IMR-90 (cell line): ENCODE data around the gene INCENP. TPM values are rescaled to one million over a fixed set of nuclear protein-coding genes. Genes with fewer than 3 reads are reported as not detected.

Experiments used
- ATAC-seq: fragments of 200-7000 bp; cut with Tn5 transposase; 2 replicates; pipeline ENCODE4 v1.9.1; 2020; ENCODE audit warnings: low read depth, mild to moderate bottlenecking, moderate library complexity
- BruUV-seq: library from RNA; stranded (reverse); fragments of 400-500 nt; replicated peaks from 2 replicates; lab custom pipeline; 2021; lab: Mats Ljungman, UMichigan
- CTCF ChIA-PET: fragments of 300-600 bp; formaldehyde crosslinking; extraction: SDS; loops from one replicate; lab custom pipeline; 2021; ENCODE audit warnings: antibody characterized with exemption; lab: Yijun Ruan, JAX
- POLR2A ChIA-PET: fragments of 300-600 bp; sonication (Branson Sonifier 250); formaldehyde crosslinking; loops from one replicate; lab custom pipeline; 2022; ENCODE audit warnings: antibody characterized with exemption; ENCODE audit not compliant: unreplicated experiment; lab: Charles Lee
- DNase-seq: peaks from one replicate; pipeline ENCODE4 v3.0.0; 2013
- H2AFZ ChIP-seq: replicated peaks from 2 replicates; pipeline ENCODE3; 2013; ENCODE audit warnings: low read length, mild to moderate bottlenecking; ENCODE audit not compliant: poor library complexity
- H2AK5ac ChIP-seq: 2 replicates; pipeline ENCODE4 v1.6.1; 2013; ENCODE audit warnings: low read depth, low read length, inconsistent platforms
- H2AK9ac ChIP-seq: replicated peaks from 2 replicates; pipeline ENCODE3; 2013; ENCODE audit warnings: mild to moderate bottlenecking, low read depth, low read length, moderate library complexity; ENCODE audit not compliant: poor library complexity
- H2BK120ac ChIP-seq: 2 replicates; pipeline ENCODE4 v1.6.1; 2013; ENCODE audit warnings: low read depth, low read length, inconsistent platforms
- H2BK15ac ChIP-seq: 3 replicates; pipeline ENCODE4 v1.6.1; 2013; ENCODE audit warnings: low read depth, low read length, inconsistent platforms
- H2BK20ac ChIP-seq: 2 replicates; pipeline ENCODE4 v1.6.1; 2013; ENCODE audit warnings: low read depth, mild to moderate bottlenecking, inconsistent platforms, low read length, moderate library complexity
- H2BK5ac ChIP-seq: 2 replicates; pipeline ENCODE4 v1.6.1; 2013; ENCODE audit warnings: mild to moderate bottlenecking, low read depth, low read length, inconsistent platforms; ENCODE audit not compliant: poor library complexity, severe bottlenecking
- H3K14ac ChIP-seq: replicated peaks from 2 replicates; pipeline ENCODE4 v1.6.1; 2013; ENCODE audit warnings: low read depth, low read length, inconsistent platforms
- H3K18ac ChIP-seq: 2 replicates; pipeline ENCODE4 v1.6.1; 2013; ENCODE audit warnings: low read depth, low read length, control low read depth
- H3K23ac ChIP-seq: 2 replicates; pipeline ENCODE4 v1.6.1; 2013; ENCODE audit warnings: low read depth, low read length, inconsistent platforms
- H3K27ac ChIP-seq: 2 replicates; pipeline ENCODE4 v1.5.1; 2013; ENCODE audit warnings: mild to moderate bottlenecking, control low read depth, low read length; ENCODE audit not compliant: insufficient read depth
- H3K27me3 ChIP-seq: 2 replicates; pipeline ENCODE4 v1.6.1; 2013; ENCODE audit warnings: low read length; ENCODE audit not compliant: control insufficient read depth, insufficient read depth
- H3K36me3 ChIP-seq: 2 replicates; pipeline ENCODE4 v1.6.1; 2013; ENCODE audit warnings: low read length, mixed read lengths; ENCODE audit not compliant: control insufficient read depth, insufficient read depth
- H3K4ac ChIP-seq: 2 replicates; pipeline ENCODE4 v1.6.1; 2013; ENCODE audit warnings: low read depth, low read length, inconsistent platforms
- H3K4me1 ChIP-seq: 2 replicates; pipeline ENCODE4 v1.6.1; 2013; ENCODE audit warnings: low read length, mixed read lengths; ENCODE audit not compliant: control insufficient read depth, insufficient read depth
- H3K4me2 ChIP-seq: 2 replicates; pipeline ENCODE4 v1.6.1; 2013; ENCODE audit warnings: low read depth, mild to moderate bottlenecking, control low read depth, low read length, moderate library complexity
- H3K4me3 ChIP-seq: 2 replicates; pipeline ENCODE4 v1.5.1; 2013; ENCODE audit warnings: low read depth, mild to moderate bottlenecking, control low read depth, low read length, moderate library complexity; ENCODE audit not compliant: insufficient read depth
- H3K56ac ChIP-seq: 2 replicates; pipeline ENCODE4 v1.6.1; 2013; ENCODE audit warnings: low read length, inconsistent platforms; ENCODE audit not compliant: insufficient read depth; ENCODE audit errors: extremely low read depth
- H3K79me1 ChIP-seq, 2 experiments: 2 replicates each; pipeline ENCODE4 v1.6.1; 2013; ENCODE audit warnings: low read length in 2 of 2, inconsistent platforms in 1 of 2, low read depth in 1 of 2
- H3K9ac ChIP-seq: 2 replicates; pipeline ENCODE4 v1.6.1; 2013; ENCODE audit warnings: low read depth, low read length, control low read depth
- H3K9me1 ChIP-seq: 2 replicates; pipeline ENCODE4 v1.6.1; 2013; ENCODE audit warnings: low read length, inconsistent platforms; ENCODE audit not compliant: insufficient read depth
- H3K9me3 ChIP-seq: 2 replicates; pipeline ENCODE4 v1.6.1; 2013; ENCODE audit warnings: low read length; ENCODE audit not compliant: control insufficient read depth, insufficient read depth
- H4K20me1 ChIP-seq: 2 replicates; pipeline ENCODE4 v1.6.1; 2013; ENCODE audit warnings: low read length, inconsistent platforms; ENCODE audit not compliant: insufficient read depth
- H4K5ac ChIP-seq: 2 replicates; pipeline ENCODE4 v1.6.1; 2013; ENCODE audit warnings: mild to moderate bottlenecking, low read depth, low read length, control low read depth
- H4K8ac ChIP-seq, 2 experiments: 2 replicates each; pipeline ENCODE4 v1.6.1; 2013; ENCODE audit warnings: low read depth in 2 of 2, low read length in 2 of 2, control low read depth in 1 of 2, inconsistent platforms in 1 of 2
- H4K91ac ChIP-seq: 2 replicates; pipeline ENCODE4 v1.6.1; 2013; ENCODE audit warnings: low read depth, low read length, inconsistent platforms; ENCODE audit not compliant: insufficient read depth
- CHD1 ChIP-seq: IDR thresholded peaks from 2 replicates; pipeline ENCODE4 v1.6.1; 2012; ENCODE audit warnings: low read depth, low read length, improper control_type of control experiment
- CTCF ChIP-seq: conservative IDR thresholded peaks from 2 replicates; pipeline ENCODE4 v1.5.1; 2012; ENCODE audit warnings: mild to moderate bottlenecking, low read depth, low read length, improper control_type of control experiment
- MAFK ChIP-seq: IDR thresholded peaks from 2 replicates; pipeline ENCODE4 v1.6.1; 2012; ENCODE audit warnings: low read depth, low read length, improper control_type of control experiment
- MAZ ChIP-seq: IDR thresholded peaks from 2 replicates; pipeline ENCODE4 v1.6.1; 2012; ENCODE audit warnings: low read depth, mild to moderate bottlenecking, low read length, improper control_type of control experiment, moderate library complexity, borderline replicate concordance
- POLR2A ChIP-seq: IDR thresholded peaks from 2 replicates; pipeline ENCODE4 v1.6.1; 2012; ENCODE audit warnings: mild to moderate bottlenecking, low read depth, low read length
- RAD21 ChIP-seq: IDR thresholded peaks from 2 replicates; pipeline ENCODE4 v1.6.1; 2012; ENCODE audit warnings: low read length, improper control_type of control experiment
- RCOR1 ChIP-seq: IDR thresholded peaks from 2 replicates; pipeline ENCODE4 v1.6.1; 2012; ENCODE audit warnings: mild to moderate bottlenecking, low read length, improper control_type of control experiment; ENCODE audit not compliant: insufficient replicate concordance
- RFX5 ChIP-seq: IDR thresholded peaks from 2 replicates; pipeline ENCODE4 v1.8.0; 2012; ENCODE audit warnings: low read depth, mild to moderate bottlenecking, low read length, moderate library complexity
- SMC3 ChIP-seq: fragments of 150-350 bp; IDR thresholded peaks from 2 replicates; pipeline ENCODE4 v1.6.1; 2016; ENCODE audit warnings: low read depth, mild to moderate bottlenecking, antibody characterized with exemption, low read length, moderate library complexity
- WGBS, 2 experiments: methylation state at CpG; one replicate each; pipeline versions ENCODE4 v1.1.5 to v1.1.7; 2013; ENCODE audit warnings: missing lambda C conversion rate in 2 of 2; ENCODE audit not compliant: insufficient read length in 1 of 2; ENCODE audit errors: extremely low coverage in 2 of 2; 5-methylcytosine and 5-hydroxymethylcytosine counted together
- dilution Hi-C: fragments of 300-500 bp; cut with HindIII; formaldehyde crosslinking; loops from one replicate; pipeline ENCODE4 v1.14.3; 2018; ENCODE audit warnings: low sequenced_read_pairs; ENCODE audit not compliant: unreplicated experiment
- in situ Hi-C: fragments of 300-500 bp; cut with MboI; formaldehyde crosslinking; loops from 3 replicates; pipeline ENCODE4 v1.14.3; 2019; ENCODE audit warnings: low sequenced_read_pairs, inconsistent platforms, mixed read lengths
- intact Hi-C: fragments of 100-400 bp; cut with micrococcal nuclease; formaldehyde crosslinking; loops from 2 replicates; pipeline ENCODE4 v1.10.0; 2022
- polyA plus RNA-seq, 3 experiments: library from polyadenylated mRNA; depleted of rRNA; stranded (reverse); fragments of >200 nt; gene quantifications; 2 replicates each; pipeline ENCODE4 v1.2.3, GENCODE V29; 2012; ENCODE audit warnings: low replicate concordance in 1 of 3
- total RNA-seq: library from RNA; depleted of rRNA; stranded (reverse); fragments of >200 nt; gene quantifications from 2 replicates; pipeline ENCODE4 v1.2.3, GENCODE V29; 2012
- TF ChIP-seq, protein P1 (sequence below): fragments of 150-350 bp; IDR thresholded peaks from 2 replicates; pipeline ENCODE4 v1.6.1; 2016; ENCODE audit warnings: low read depth, mild to moderate bottlenecking, low read length, moderate library complexity, borderline replicate concordance
- TF ChIP-seq, protein P2 (sequence below): fragments of 150-350 bp; IDR thresholded peaks from 2 replicates; pipeline ENCODE4 v1.6.1; 2017; ENCODE audit warnings: mild to moderate bottlenecking, antibody characterized with exemption, low read length, low read depth

Gene INCENP
- total and polyA plus RNA-seq, 2 of the 4 experiments (the other 2 are of a cell fraction), result 18.6 to 23.8 TPM

DNA sequence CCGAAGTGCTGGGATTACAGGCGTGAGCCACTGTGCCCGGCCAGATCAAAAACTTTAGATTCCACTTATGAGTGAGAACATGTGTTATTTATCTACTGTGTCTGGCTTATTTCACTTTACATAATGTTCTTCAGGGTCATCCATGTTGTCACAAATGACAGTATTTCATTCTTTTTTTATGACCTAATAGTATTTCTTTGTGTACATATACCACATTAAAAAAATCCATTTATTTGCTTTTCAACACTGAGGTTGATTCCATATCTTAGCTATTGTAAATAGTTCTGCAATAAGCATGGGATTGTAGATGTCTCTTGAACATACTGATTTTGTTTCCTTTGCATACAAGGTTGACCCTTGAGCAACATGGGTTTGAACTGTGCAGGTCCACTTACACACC is 53.0 kb downstream of the INCENP start:
- no peak overlapping the region for H2BK5ac ChIP-seq
- no peaks in the 10 kb centered on the region for H3K79me1 ChIP-seq
- H3K9ac ChIP-seq, result no peak overlapping the region
- no peak overlapping the region for H3K23ac ChIP-seq
- intact Hi-C loops (no loop called here), in situ Hi-C loops (loop anchor here (10.0 kb wide), 1 partner anchor 138 kb away; no protein-coding TSS in a partner anchor), dilution Hi-C loops (no loop called here)
- H3K4me2 ChIP-seq, result no peak overlapping the region
- H3K27ac ChIP-seq, result no peak overlapping the region
- no peak overlapping the region for H2AK9ac ChIP-seq
- no peak overlapping the region for H3K4ac ChIP-seq
- no peaks in the 10 kb centered on the region for H3K36me3 ChIP-seq
- no peak overlapping the region for H3K56ac ChIP-seq
- BruUV-seq, result no TSS peak
- no peaks in the 10 kb centered on the region for H3K9me1 ChIP-seq
- no peak overlapping the region for H2BK20ac ChIP-seq
- CTCF ChIA-PET, result no interaction called here
- ATAC-seq, result no peak
- H3K4me1 ChIP-seq, result no peaks in the 10 kb centered on the region
- DNase-seq, result no peak
- no peaks in the 10 kb centered on the region for H3K9me3 ChIP-seq
- no peak overlapping the region for H2AFZ ChIP-seq
- H2BK120ac ChIP-seq, result no peak overlapping the region
- no peak overlapping the region for H3K4me3 ChIP-seq
- H4K5ac ChIP-seq, result no peak overlapping the region
- no peak overlapping the region for H3K14ac ChIP-seq
- H2AK5ac ChIP-seq, result no peak overlapping the region
- H4K91ac ChIP-seq, result no peak overlapping the region
- TF ChIP-seq, protein P1, sequence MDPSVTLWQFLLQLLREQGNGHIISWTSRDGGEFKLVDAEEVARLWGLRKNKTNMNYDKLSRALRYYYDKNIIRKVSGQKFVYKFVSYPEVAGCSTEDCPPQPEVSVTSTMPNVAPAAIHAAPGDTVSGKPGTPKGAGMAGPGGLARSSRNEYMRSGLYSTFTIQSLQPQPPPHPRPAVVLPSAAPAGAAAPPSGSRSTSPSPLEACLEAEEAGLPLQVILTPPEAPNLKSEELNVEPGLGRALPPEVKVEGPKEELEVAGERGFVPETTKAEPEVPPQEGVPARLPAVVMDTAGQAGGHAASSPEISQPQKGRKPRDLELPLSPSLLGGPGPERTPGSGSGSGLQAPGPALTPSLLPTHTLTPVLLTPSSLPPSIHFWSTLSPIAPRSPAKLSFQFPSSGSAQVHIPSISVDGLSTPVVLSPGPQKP, result no peak
- TF ChIP-seq CTCF, result no peak
- TF ChIP-seq RCOR1, result no peak
- no peak for TF ChIP-seq MAFK
- no peak for TF ChIP-seq SMC3
- TF ChIP-seq POLR2A, result no peak
- TF ChIP-seq CHD1, result no peak
- TF ChIP-seq RFX5, result no peak
- TF ChIP-seq, protein P2, sequence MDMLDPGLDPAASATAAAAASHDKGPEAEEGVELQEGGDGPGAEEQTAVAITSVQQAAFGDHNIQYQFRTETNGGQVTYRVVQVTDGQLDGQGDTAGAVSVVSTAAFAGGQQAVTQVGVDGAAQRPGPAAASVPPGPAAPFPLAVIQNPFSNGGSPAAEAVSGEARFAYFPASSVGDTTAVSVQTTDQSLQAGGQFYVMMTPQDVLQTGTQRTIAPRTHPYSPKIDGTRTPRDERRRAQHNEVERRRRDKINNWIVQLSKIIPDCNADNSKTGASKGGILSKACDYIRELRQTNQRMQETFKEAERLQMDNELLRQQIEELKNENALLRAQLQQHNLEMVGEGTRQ, result no peak
- no peak for TF ChIP-seq MAZ
- no peak for TF ChIP-seq RAD21
- H3K27me3 ChIP-seq, result peaks cover 16% of the 10 kb centered on the region
- no peak overlapping the region for H2BK15ac ChIP-seq
- no peak overlapping the region for H3K18ac ChIP-seq
- no CpG with 5 or more reads among the region's 3 CpGs for WGBS, 2 experiments
- H4K8ac ChIP-seq, result no peak overlapping the region
- POLR2A ChIA-PET, result no interaction called here
- H4K20me1 ChIP-seq, result no peaks in the 10 kb centered on the region
